ENCODE results near the gene ZNF30.

DNA sequence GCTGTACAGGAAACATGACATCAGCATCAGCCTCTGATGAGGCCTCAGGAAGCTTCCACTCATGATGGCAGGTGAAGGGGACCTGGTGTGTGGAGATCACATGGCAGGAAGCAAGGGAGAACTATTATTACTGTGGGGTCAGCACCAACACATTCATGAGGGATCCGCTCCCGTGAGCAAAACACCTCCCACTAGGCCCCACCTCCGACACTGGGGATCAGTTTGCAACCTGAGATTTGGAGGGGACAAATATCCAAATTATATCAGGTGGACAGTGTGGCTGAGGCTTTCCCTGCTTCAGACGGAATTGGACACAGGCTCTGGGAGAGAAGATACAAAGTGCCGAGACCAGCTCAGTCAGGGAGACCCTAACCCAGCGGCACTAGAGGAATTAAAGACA, 43.0 kb downstream of the ZNF30 start:
- TF ChIP-seq, protein P1, sequence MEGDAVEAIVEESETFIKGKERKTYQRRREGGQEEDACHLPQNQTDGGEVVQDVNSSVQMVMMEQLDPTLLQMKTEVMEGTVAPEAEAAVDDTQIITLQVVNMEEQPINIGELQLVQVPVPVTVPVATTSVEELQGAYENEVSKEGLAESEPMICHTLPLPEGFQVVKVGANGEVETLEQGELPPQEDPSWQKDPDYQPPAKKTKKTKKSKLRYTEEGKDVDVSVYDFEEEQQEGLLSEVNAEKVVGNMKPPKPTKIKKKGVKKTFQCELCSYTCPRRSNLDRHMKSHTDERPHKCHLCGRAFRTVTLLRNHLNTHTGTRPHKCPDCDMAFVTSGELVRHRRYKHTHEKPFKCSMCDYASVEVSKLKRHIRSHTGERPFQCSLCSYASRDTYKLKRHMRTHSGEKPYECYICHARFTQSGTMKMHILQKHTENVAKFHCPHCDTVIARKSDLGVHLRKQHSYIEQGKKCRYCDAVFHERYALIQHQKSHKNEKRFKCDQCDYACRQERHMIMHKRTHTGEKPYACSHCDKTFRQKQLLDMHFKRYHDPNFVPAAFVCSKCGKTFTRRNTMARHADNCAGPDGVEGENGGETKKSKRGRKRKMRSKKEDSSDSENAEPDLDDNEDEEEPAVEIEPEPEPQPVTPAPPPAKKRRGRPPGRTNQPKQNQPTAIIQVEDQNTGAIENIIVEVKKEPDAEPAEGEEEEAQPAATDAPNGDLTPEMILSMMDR (IDR thresholded peaks at IDR 0.05) = no peak
- TF ChIP-seq POLR2A (IDR thresholded peaks at IDR 0.05) = no peak
